ENCODE measurements around the gene NPRL2.

NPRL2 gene

GRCh38 chr3:50373146-50374051, 22.8 kb upstream of the NPRL2 start:
- no peak for DNase-seq (ENCODE audit: low read depth)

GRCh38 chr3:50372349-50372748, 21.8 kb upstream of the NPRL2 start:
- no peak for DNase-seq (ENCODE audit: low read depth)

- DNase-seq (ENCODE audit: low read depth): no peak
Measured at GRCh38 chr3:50371133-50371685, 20.6 kb upstream of the NPRL2 start.

- DNase-seq (ENCODE audit: low read depth): no peak
Measured at GRCh38 chr3:50370594-50370993, 20.0 kb upstream of the NPRL2 start.

GRCh38 chr3:50369012-50369670, 18.6 kb upstream of the NPRL2 start:
- no peak for DNase-seq (ENCODE audit: low read depth)

- no peak for DNase-seq (ENCODE audit: low read depth)
Measured at GRCh38 chr3:50365842-50366220, 15.3 kb upstream of the NPRL2 start.

GRCh38 chr3:50365080-50365841, 14.7 kb upstream of the NPRL2 start:
- DNase-seq (ENCODE audit: low read depth): peak; percentile 88

GRCh38 chr3:50364573-50365079, 14.1 kb upstream of the NPRL2 start:
- no peak for DNase-seq (ENCODE audit: low read depth)

GRCh38 chr3:50359760-50360110, 9.2 kb upstream of the NPRL2 start:
- DNase-seq (ENCODE audit: low read depth): no peak

GRCh38 chr3:50358911-50359759, 8.6 kb upstream of the NPRL2 start, which contains the start of gene TMEM115:
TSS of gene TMEM115 (minus strand) at chr3:50359521. CDS start at chr3:50359063, 458 bp downstream.
- peak; percentile 92 for DNase-seq (ENCODE audit: low read depth)

GRCh38 chr3:50358355-50358910, 7.9 kb upstream of the NPRL2 start:
- no peak for DNase-seq (ENCODE audit: low read depth)

- no peak for DNase-seq (ENCODE audit: low read depth)
Measured at GRCh38 chr3:50357481-50357880, 6.9 kb upstream of the NPRL2 start.

GRCh38 chr3:50356553-50356952, 6.0 kb upstream of the NPRL2 start:
- DNase-seq (ENCODE audit: low read depth): no peak

GRCh38 chr3:50355829-50356552, 5.4 kb upstream of the NPRL2 start:
- no peak for DNase-seq (ENCODE audit: low read depth)

GRCh38 chr3:50354850-50355249, 4.3 kb upstream of the NPRL2 start:
- DNase-seq (ENCODE audit: low read depth): no peak

- DNase-seq (ENCODE audit: low read depth): no peak
Measured at GRCh38 chr3:50354186-50354764, 3.7 kb upstream of the NPRL2 start.

- no peak for DNase-seq (ENCODE audit: low read depth)
Measured at GRCh38 chr3:50353245-50354004, 2.9 kb upstream of the NPRL2 start.

- no peak for DNase-seq (ENCODE audit: low read depth)
Measured at GRCh38 chr3:50352781-50353180, 2.2 kb upstream of the NPRL2 start.

GRCh38 chr3:50351323-50351697, 735 bp upstream of the NPRL2 start:
- DNase-seq (ENCODE audit: low read depth): no peak
